K562 (cell line): ENCODE results near the gene USP48. TPM values are rescaled to one million over a fixed set of nuclear protein-coding genes. Genes with fewer than 3 reads are reported as not detected.

Source experiments
- ATAC-seq: fragments of 200-7000 bp; cut with Tn5 transposase; 3 replicates; pipeline ENCODE4 v1.9.1; 2020; ENCODE audit warnings: moderate library complexity
- BruUV-seq: library from RNA; stranded (reverse); fragments of 400-500 nt; replicated peaks from 2 replicates; lab custom pipeline; 2021; lab: Mats Ljungman, UMichigan
- CTCF ChIA-PET: fragments of 300-600 bp; formaldehyde crosslinking; extraction: SDS; loops from one replicate; lab custom pipeline; 2021; ENCODE audit warnings: low intra/inter-chr PET ratio; lab: Yijun Ruan, JAX
- POLR2A ChIA-PET: fragments of 300-600, 350-650 bp; sonication (Branson Sonifier 250); formaldehyde crosslinking; extraction: SDS; loops from one replicate; lab custom pipeline; 2021; ENCODE audit warnings: antibody characterized with exemption, inconsistent platforms; lab: Yijun Ruan, JAX
- DNase-seq, 4 experiments: peaks; one replicate each; pipeline versions ENCODE4 v3.0.0 to v3.0.0-alpha.2; 2011 to 2018; ENCODE audit warnings: low spot score in 3 of 4, mixed read lengths in 3 of 4; ENCODE audit errors: extremely low read depth in 1 of 4
- FAIRE-seq: peaks from 2 replicates; lab custom pipeline; 2011; peaks lifted over from hg19 to GRCh38; lab: Jason Lieb, UNC
- H2AFZ ChIP-seq: 2 replicates; pipeline ENCODE4 v1.6.0; 2011; ENCODE audit warnings: low read depth, low read length, control low read depth, inconsistent platforms
- H3K27ac ChIP-seq: fragments of 200-600 bp; 3 replicates; pipeline ENCODE4 v1.8.0; 2011; ENCODE audit warnings: low read depth, mild to moderate bottlenecking, control low read depth, inconsistent platforms, low read length, moderate library complexity, mixed read lengths; ENCODE audit errors: extremely low read depth
- H3K27me3 ChIP-seq, 2 experiments: fragments of 300-600 bp in 1 of 2; 2 replicates in 1 of 2; 3 replicates in 1 of 2; pipeline versions ENCODE4 v1.6.0 to v1.8.0; 2011; ENCODE audit warnings: inconsistent platforms in 2 of 2, low read length in 2 of 2, mild to moderate bottlenecking in 1 of 2, mixed read lengths in 1 of 2, moderate library complexity in 1 of 2; ENCODE audit not compliant: control insufficient read depth in 2 of 2, insufficient read depth in 2 of 2
- H3K36me3 ChIP-seq: fragments of 300-600 bp; 3 replicates; pipeline ENCODE4 v1.8.0; 2011; ENCODE audit warnings: mild to moderate bottlenecking, low read length, inconsistent platforms; ENCODE audit not compliant: control insufficient read depth, insufficient read depth
- H3K4me1 ChIP-seq, 2 experiments: fragments of 200-600 bp in 1 of 2; replicated peaks in 1 of 2; 2 replicates in 1 of 2; 3 replicates in 1 of 2; pipeline versions ENCODE4 v1.5.1 to v1.8.0; 2011; ENCODE audit warnings: inconsistent platforms in 2 of 2, low read length in 2 of 2, mild to moderate bottlenecking in 1 of 2, mixed read lengths in 1 of 2, moderate library complexity in 1 of 2; ENCODE audit not compliant: control insufficient read depth in 2 of 2, insufficient read depth in 2 of 2
- H3K4me2 ChIP-seq: 2 replicates; pipeline ENCODE4 v1.6.1; 2011; ENCODE audit warnings: low read length, control low read depth, inconsistent platforms, mixed read lengths; ENCODE audit not compliant: insufficient read depth
- H3K4me3 ChIP-seq: fragments of 200-600 bp; sonication (generic), shearing (Covaris generic); 2 replicates; pipeline ENCODE4 v1.5.1; 2016; ENCODE audit warnings: control low read depth, inconsistent platforms
- H3K79me2 ChIP-seq: fragments of 200-600 bp; 3 replicates; pipeline ENCODE4 v1.8.0; 2011; ENCODE audit warnings: low read length, inconsistent platforms; ENCODE audit not compliant: control insufficient read depth, insufficient read depth
- H3K9ac ChIP-seq, 2 experiments: 2 replicates each; pipeline versions ENCODE4 v1.6.0 to v1.6.1; 2011; ENCODE audit warnings: low read depth in 2 of 2, low read length in 2 of 2, control low read depth in 1 of 2, inconsistent platforms in 1 of 2, mild to moderate bottlenecking in 1 of 2, mixed read lengths in 1 of 2; ENCODE audit not compliant: insufficient read depth in 1 of 2
- H3K9me1 ChIP-seq: one replicate; pipeline ENCODE4 v1.6.0; 2011; ENCODE audit warnings: inconsistent platforms, mild to moderate bottlenecking, low read length, moderate library complexity; ENCODE audit not compliant: control insufficient read depth, insufficient read depth
- H3K9me3 ChIP-seq: replicated peaks from 2 replicates; pipeline ENCODE4 v1.5.1; 2011; ENCODE audit warnings: low read depth, low read length, inconsistent platforms; ENCODE audit not compliant: control insufficient read depth, insufficient read depth
- H4K20me1 ChIP-seq: replicated peaks from 2 replicates; pipeline ENCODE4 v1.6.1; 2011; ENCODE audit warnings: low read length, inconsistent platforms, mixed read lengths; ENCODE audit not compliant: control insufficient read depth, insufficient read depth
- CREB3L1 ChIP-seq: fragments of 450-650 bp; IDR thresholded peaks from 2 replicates; pipeline ENCODE4 v1.6.1; 2014; ENCODE audit warnings: low read depth, mild to moderate bottlenecking, moderate library complexity, borderline replicate concordance
- ELF1 ChIP-seq: fragments of 200-800 bp; sonication (Bioruptor generic); IDR thresholded peaks from 2 replicates; pipeline ENCODE4 v1.6.1; 2016; ENCODE audit warnings: missing genetic modification characterization, missing compliant biosample characterization
- FOXA3 ChIP-seq, 2 experiments: fragments of 450-650 bp in 1 of 2; sonication (generic) in 1 of 2; formaldehyde crosslinking; IDR thresholded peaks in 1 of 2; conservative IDR thresholded peaks in 1 of 2; 2 replicates each; pipeline versions ENCODE4 v1.4.0 to v1.8.0; 2020 to 2022; ENCODE audit warnings: mild to moderate bottlenecking in 2 of 2, missing genetic modification reagents in 1 of 2
- NR0B1 ChIP-seq: fragments of 450-650 bp; IDR thresholded peaks from one replicate; pipeline ENCODE4 v1.6.1; 2018; ENCODE audit warnings: mild to moderate bottlenecking, moderate library complexity; ENCODE audit not compliant: partially characterized antibody
- NUFIP1 ChIP-seq: fragments of 450-650 bp; IDR thresholded peaks from 2 replicates; pipeline ENCODE4 v1.6.1; 2018; ENCODE audit not compliant: partially characterized antibody
- POLR2AphosphoS5 ChIP-seq: IDR thresholded peaks from 2 replicates; pipeline ENCODE4 v1.6.1; 2011; ENCODE audit warnings: mild to moderate bottlenecking, low read depth, low read length, moderate library complexity; ENCODE audit not compliant: control insufficient read depth, insufficient read depth
- ZBTB40 ChIP-seq, 2 experiments: fragments of 450-650 bp in 1 of 2; sonication (generic) in 1 of 2; formaldehyde crosslinking in 1 of 2; IDR thresholded peaks; 2 replicates each; pipeline versions ENCODE4 v1.7.1 to v1.9.0; 2016 to 2022; ENCODE audit warnings: inconsistent platforms in 1 of 2, mild to moderate bottlenecking in 1 of 2, missing genetic modification reagents in 1 of 2
- WGBS: fragments of 100-300 bp; shearing (Covaris generic); methylation state at CpG from one replicate; pipeline ENCODE4 v1.1.6; 2016; ENCODE audit warnings: low coverage, mixed read lengths; ENCODE audit not compliant: insufficient coverage; ENCODE audit errors: missing lambda C conversion rate; 5-methylcytosine and 5-hydroxymethylcytosine counted together
- in situ Hi-C: fragments of 300-500 bp; cut with MboI; formaldehyde crosslinking; loops from 4 replicates; pipeline ENCODE4 v1.15.0; 2018; ENCODE audit warnings: inconsistent platforms, mixed read lengths
- intact Hi-C: fragments of 100-400 bp; cut with micrococcal nuclease; formaldehyde crosslinking; loops from 2 replicates; pipeline ENCODE4 v1.14.2; 2022
- polyA plus RNA-seq, 8 experiments: library from polyadenylated mRNA; depleted of rRNA in 4 of 8; stranded (reverse) in 5 of 8; unstranded in 3 of 8; fragments of >200 nt; fragmentation: Nextera tagmentation in 2 of 8; fragmentation: Illumina TruSeq in 1 of 8; extraction: Ambion mirVana in 2 of 8; extraction: Trizol in 1 of 8; gene quantifications; 2 replicates each; pipeline versions ENCODE4 v1.2.1 to v1.2.3, GENCODE V29; 2011 to 2014; ENCODE audit warnings: inconsistent platforms in 1 of 8, missing spikeins in 1 of 8
- total RNA-seq, 7 experiments: library from RNA; depleted of rRNA in 6 of 7; stranded (reverse); fragments of >200 nt in 6 of 7; fragmentation: Illumina TruSeq in 2 of 7; extraction: Trizol in 2 of 7; gene quantifications; 2 replicates each; pipeline versions ENCODE4 v1.2.1 to v1.2.3, GENCODE V29; 2011 to 2021; ENCODE audit warnings: low replicate concordance in 1 of 7

The USP48 gene
- total and polyA plus RNA-seq, 9 of the 15 experiments (the other 6 are each of a cell fraction or from before 2014, with no cell fraction given), result 23.3 to 123 (median 106) TPM

- DNase-seq (no peak), ATAC-seq (no peak), FAIRE-seq (no peak)
- H4K20me1 ChIP-seq, result no peaks in the 10 kb centered on the region
- intact Hi-C loops (no loop called here), in situ Hi-C loops (no loop called here)
- POLR2A ChIA-PET, result interaction anchor here (0.6 kb wide), 2 partner anchors 95 to 926 kb away, joined by 3 to 6 read pairs; no protein-coding TSS in a partner anchor
- no peak overlapping the region for H3K4me3 ChIP-seq
- peaks cover 5% of the 10 kb centered on the region; the same call in 2 of the 3 replicates for H3K79me2 ChIP-seq
- H3K9me3 ChIP-seq, result no peaks in the 10 kb centered on the region; the same call in 1 of the 2 replicates
- H2AFZ ChIP-seq, result no peak overlapping the region
- H3K4me1 ChIP-seq, result peaks cover 8 to 34% of the 10 kb centered on the region in 2 experiments; a peak in 4 of 5 replicates
- no peak overlapping the region; the same call in 2 of the 3 replicates for H3K27ac ChIP-seq
- no peaks in the 10 kb centered on the region for H3K9me1 ChIP-seq
- no peaks in the 10 kb centered on the region for H3K27me3 ChIP-seq
- BruUV-seq, result no TSS peak
- H3K4me2 ChIP-seq, result no peak overlapping the region
- H3K36me3 ChIP-seq, result peaks cover 85% of the 10 kb centered on the region
- no peak overlapping the region for H3K9ac ChIP-seq
- CTCF ChIA-PET, result no interaction called here
- WGBS, result 92% methylated on average over 6 of the region's 6 CpGs
- no peak for TF ChIP-seq CREB3L1
- no peak for TF ChIP-seq NUFIP1
- 0 out of 4 replicates have a peak, but pooled peaks of 1 of the 2 experiments have one; percentile 28 for TF ChIP-seq FOXA3 (CRISPR knock-in tag; conservative IDR thresholded peaks at IDR 0.05 in 1 of 2, IDR thresholded peaks at IDR 0.05 in 1 of 2)
- 0 out of 2 replicates have a peak, but pooled peaks have one; percentile 27 for TF ChIP-seq ZBTB40 (IDR thresholded peaks at IDR 0.05)
- no peak for TF ChIP-seq ZBTB40 (CRISPR knock-in tag; IDR thresholded peaks at IDR 0.05)
- TF ChIP-seq NR0B1, result no peak
- no peak for TF ChIP-seq POLR2AphosphoS5
- TF ChIP-seq ELF1 (tag), result no peak
Observed at GRCh38 chr1:21689661-21690372, 93.1 kb downstream of the USP48 start.
